ENCODE data around the gene LINC00237.

Gene LINC00237

GRCh38 chr20:21047981-21048380 is 58.2 kb downstream of the LINC00237 start:
- no peak for DNase-seq (ENCODE audit: low spot score)

DNA sequence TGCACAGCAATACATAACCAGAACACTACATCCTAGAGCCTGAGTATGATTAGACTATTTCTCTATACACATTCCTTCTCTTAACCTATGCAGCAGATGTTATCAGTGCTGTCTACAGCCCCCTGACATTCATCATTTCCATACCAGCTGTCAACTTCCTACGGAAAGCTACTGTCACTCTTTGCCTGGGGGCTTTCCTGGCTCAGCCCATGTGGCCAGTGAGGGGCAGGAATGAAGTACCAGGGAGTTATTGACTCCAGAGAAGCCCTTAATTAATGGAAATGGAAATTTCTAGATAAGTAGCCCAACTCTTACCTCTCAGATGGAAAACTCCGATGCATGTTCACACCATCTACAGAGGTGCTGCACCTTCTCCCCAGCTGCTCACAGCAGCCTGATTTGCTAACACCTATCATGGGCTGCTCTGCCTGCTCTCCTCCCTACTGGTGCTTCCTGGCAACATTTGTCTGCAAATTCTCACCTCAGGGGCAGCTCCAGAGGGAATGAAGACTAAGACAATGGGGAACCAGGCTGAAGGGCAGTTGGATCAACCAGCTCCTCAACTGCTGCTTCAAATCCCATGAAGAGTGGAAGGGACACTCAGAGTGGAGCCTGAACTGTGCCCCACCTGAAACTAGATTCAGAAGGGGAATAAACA is 59.6 kb downstream of the LINC00237 start:
- no peak for DNase-seq (ENCODE audit: low spot score)
